Measurements from ENCODE around the gene NR6A1.
A peak's percentile ranks its signal among the peaks of the same experiment; 100 is the strongest.

Gene NR6A1

GRCh38 chr9:124544535-124544934 is 226.6 kb downstream of the NR6A1 start:
- Histone ChIP-seq H4K91ac (ENCODE audit: low read length) (no peak overlapping the region), H3K27ac (ENCODE audit: low read length, poor library complexity, severe bottlenecking) (no peak overlapping the region), H3K27me3 (ENCODE audit: control insufficient read depth in 1 of 2, insufficient read depth in 1 of 2, low read length in 2 of 2) (no peaks in the 10 kb centered on the region), H2BK15ac (ENCODE audit: low read depth, poor library complexity, severe bottlenecking) (no peak overlapping the region), H3K14ac (ENCODE audit: low read length in 2 of 2) (no peak overlapping the region), H3K79me1 (replicated peaks; ENCODE audit: low read length, poor library complexity, severe bottlenecking) (no peaks in the 10 kb centered on the region), H3K9ac (ENCODE audit: low read length) (no peak overlapping the region), H3K4me2 (ENCODE audit: low read length, poor library complexity, severe bottlenecking) (no peak overlapping the region), H3K4me1 (ENCODE audit: control insufficient read depth, insufficient read depth, low read depth, low read length) (peaks cover 2% of the 10 kb centered on the region), H3K18ac (ENCODE audit: low read depth in 1 of 2, low read length in 2 of 2) (no peak overlapping the region), H3K4me3 (ENCODE audit: insufficient read depth in 1 of 2, low read depth in 1 of 2, low read length in 2 of 2) (no peak overlapping the region), H3K4ac (ENCODE audit: low read depth in 1 of 2, low read length in 2 of 2) (no peak overlapping the region), H2BK12ac (ENCODE audit: low read length in 2 of 2) (no peak overlapping the region), H2BK120ac (ENCODE audit: low read depth, low read length) (no peak overlapping the region), H2BK5ac (ENCODE audit: low read depth, low read length, poor library complexity, severe bottlenecking) (no peak overlapping the region), H2AK5ac (ENCODE audit: low read length, severe bottlenecking) (peak overlapping the region; percentile 49), H4K8ac (ENCODE audit: low read length) (no peak overlapping the region), H3K36me3 (ENCODE audit: control insufficient read depth in 1 of 2, insufficient read depth in 2 of 2, low read depth in 1 of 2, low read length in 2 of 2) (no peaks in the 10 kb centered on the region), H3K23ac (ENCODE audit: low read length in 2 of 2) (no peak overlapping the region), H2AFZ (ENCODE audit: low read depth, low read length) (no peak overlapping the region), H3K9me3 (ENCODE audit: control insufficient read depth, low read length) (no peaks in the 10 kb centered on the region)
- WGBS, result 96% methylated on average over 2 of the region's 2 CpGs
- DNase-seq, result no peak

GRCh38 chr9:124541824-124542223 is 229.3 kb downstream of the NR6A1 start:
- no peak for DNase-seq
- no peak overlapping the region for H3K4me3 ChIP-seq (ENCODE audit: insufficient read depth in 1 of 2, low read depth in 1 of 2, low read length in 2 of 2)

GRCh38 chr9:124537926-124538325 is 233.2 kb downstream of the NR6A1 start:
- Histone ChIP-seq H3K4ac (ENCODE audit: low read depth in 1 of 2, low read length in 2 of 2) (no peak overlapping the region), H3K4me3 (ENCODE audit: insufficient read depth in 1 of 2, low read depth in 1 of 2, low read length in 2 of 2) (no peak overlapping the region), H3K27me3 (ENCODE audit: control insufficient read depth in 1 of 2, insufficient read depth in 1 of 2, low read length in 2 of 2) (no peaks in the 10 kb centered on the region), H2AK5ac (ENCODE audit: low read length, severe bottlenecking) (no peak overlapping the region), H2BK15ac (ENCODE audit: low read depth, poor library complexity, severe bottlenecking) (no peak overlapping the region), H3K27ac (ENCODE audit: low read length, poor library complexity, severe bottlenecking) (no peak overlapping the region), H3K18ac (ENCODE audit: low read depth in 1 of 2, low read length in 2 of 2) (no peak overlapping the region), H3K79me1 (replicated peaks; ENCODE audit: low read length, poor library complexity, severe bottlenecking) (no peaks in the 10 kb centered on the region), H3K36me3 (ENCODE audit: control insufficient read depth in 1 of 2, insufficient read depth in 2 of 2, low read depth in 1 of 2, low read length in 2 of 2) (peaks cover 0 to 4% of the 10 kb centered on the region in 2 experiments), H4K91ac (ENCODE audit: low read length) (no peak overlapping the region), H2AFZ (ENCODE audit: low read depth, low read length) (no peak overlapping the region), H3K4me2 (ENCODE audit: low read length, poor library complexity, severe bottlenecking) (no peak overlapping the region), H3K9ac (ENCODE audit: low read length) (no peak overlapping the region), H2BK5ac (ENCODE audit: low read depth, low read length, poor library complexity, severe bottlenecking) (no peak overlapping the region), H3K4me1 (ENCODE audit: control insufficient read depth, insufficient read depth, low read depth, low read length) (no peaks in the 10 kb centered on the region), H2BK12ac (ENCODE audit: low read length in 2 of 2) (no peak overlapping the region), H2BK120ac (ENCODE audit: low read depth, low read length) (no peak overlapping the region), H4K8ac (ENCODE audit: low read length) (no peak overlapping the region), H3K9me3 (ENCODE audit: control insufficient read depth, low read length) (no peaks in the 10 kb centered on the region), H3K23ac (ENCODE audit: low read length in 2 of 2) (no peak overlapping the region), H3K14ac (ENCODE audit: low read length in 2 of 2) (no peak overlapping the region)
- no peak for DNase-seq
- WGBS, result 87% methylated on average over 7 of the region's 8 CpGs

More at GRCh38 chr9:124541824-124542223, 229.3 kb downstream of the NR6A1 start:
- H2BK5ac ChIP-seq (ENCODE audit: low read depth, low read length, poor library complexity, severe bottlenecking), result no peak overlapping the region
- no peak overlapping the region for H3K14ac ChIP-seq (ENCODE audit: low read length in 2 of 2)
- H3K27me3 ChIP-seq (ENCODE audit: control insufficient read depth in 1 of 2, insufficient read depth in 1 of 2, low read length in 2 of 2), result no peaks in the 10 kb centered on the region
- no peak overlapping the region for H4K91ac ChIP-seq (ENCODE audit: low read length)
- H2BK120ac ChIP-seq (ENCODE audit: low read depth, low read length), result no peak overlapping the region
- H3K4me2 ChIP-seq (ENCODE audit: low read length, poor library complexity, severe bottlenecking), result no peak overlapping the region
- H2AK5ac ChIP-seq (ENCODE audit: low read length, severe bottlenecking), result no peak overlapping the region
- H3K4me1 ChIP-seq (ENCODE audit: control insufficient read depth, insufficient read depth, low read depth, low read length), result peaks cover 2% of the 10 kb centered on the region
- no peaks in the 10 kb centered on the region for H3K9me3 ChIP-seq (ENCODE audit: control insufficient read depth, low read length)
- H2AFZ ChIP-seq (ENCODE audit: low read depth, low read length), result no peak overlapping the region
- no peaks in the 10 kb centered on the region for H3K79me1 ChIP-seq (replicated peaks; ENCODE audit: low read length, poor library complexity, severe bottlenecking)
- no peak overlapping the region for H3K23ac ChIP-seq (ENCODE audit: low read length in 2 of 2)
- H3K36me3 ChIP-seq (ENCODE audit: control insufficient read depth in 1 of 2, insufficient read depth in 2 of 2, low read depth in 1 of 2, low read length in 2 of 2), result peaks cover 0 to 4% of the 10 kb centered on the region in 2 experiments
- H4K8ac ChIP-seq (ENCODE audit: low read length), result no peak overlapping the region
- no peak overlapping the region for H3K27ac ChIP-seq (ENCODE audit: low read length, poor library complexity, severe bottlenecking)
- H2BK12ac ChIP-seq (ENCODE audit: low read length in 2 of 2), result no peak overlapping the region
- no peak overlapping the region for H2BK15ac ChIP-seq (ENCODE audit: low read depth, poor library complexity, severe bottlenecking)
- H3K9ac ChIP-seq (ENCODE audit: low read length), result no peak overlapping the region
- no peak overlapping the region for H3K4ac ChIP-seq (ENCODE audit: low read depth in 1 of 2, low read length in 2 of 2)
- no peak overlapping the region for H3K18ac ChIP-seq (ENCODE audit: low read depth in 1 of 2, low read length in 2 of 2)

GRCh38 chr9:124535846-124536245 is 235.3 kb downstream of the NR6A1 start:
- no peak for DNase-seq
- Histone ChIP-seq H3K23ac (ENCODE audit: low read length in 2 of 2) (no peak overlapping the region), H3K18ac (ENCODE audit: low read depth in 1 of 2, low read length in 2 of 2) (no peak overlapping the region), H2AFZ (ENCODE audit: low read depth, low read length) (no peak overlapping the region), H3K4me3 (ENCODE audit: insufficient read depth in 1 of 2, low read depth in 1 of 2, low read length in 2 of 2) (no peak overlapping the region), H3K4me1 (ENCODE audit: control insufficient read depth, insufficient read depth, low read depth, low read length) (no peaks in the 10 kb centered on the region), H2BK5ac (ENCODE audit: low read depth, low read length, poor library complexity, severe bottlenecking) (no peak overlapping the region), H2AK5ac (ENCODE audit: low read length, severe bottlenecking) (no peak overlapping the region), H3K9ac (ENCODE audit: low read length) (no peak overlapping the region), H2BK15ac (ENCODE audit: low read depth, poor library complexity, severe bottlenecking) (no peak overlapping the region), H3K79me1 (replicated peaks; ENCODE audit: low read length, poor library complexity, severe bottlenecking) (no peaks in the 10 kb centered on the region), H3K27me3 (ENCODE audit: control insufficient read depth in 1 of 2, insufficient read depth in 1 of 2, low read length in 2 of 2) (no peaks in the 10 kb centered on the region), H3K27ac (ENCODE audit: low read length, poor library complexity, severe bottlenecking) (no peak overlapping the region), H3K14ac (ENCODE audit: low read length in 2 of 2) (no peak overlapping the region), H3K4me2 (ENCODE audit: low read length, poor library complexity, severe bottlenecking) (no peak overlapping the region), H3K4ac (ENCODE audit: low read depth in 1 of 2, low read length in 2 of 2) (no peak overlapping the region), H2BK12ac (ENCODE audit: low read length in 2 of 2) (no peak overlapping the region), H3K36me3 (ENCODE audit: control insufficient read depth in 1 of 2, insufficient read depth in 2 of 2, low read depth in 1 of 2, low read length in 2 of 2) (peaks cover 0 to 4% of the 10 kb centered on the region in 2 experiments), H4K91ac (ENCODE audit: low read length) (no peak overlapping the region), H4K8ac (ENCODE audit: low read length) (no peak overlapping the region), H2BK120ac (ENCODE audit: low read depth, low read length) (no peak overlapping the region), H3K9me3 (ENCODE audit: control insufficient read depth, low read length) (no peaks in the 10 kb centered on the region)
- WGBS, result 96% methylated on average over 10 of the region's 10 CpGs
